Nucleus accumbens (tissue), 56 donors: Measurements from ENCODE around the gene SLC6A12.

Experiments used
- DNase-seq, 56 donors: peaks; one replicate each; lab custom pipeline; 2025; lab: John Stamatoyannopoulos, UW

Gene SLC6A12

GRCh38 chr12:168763-169525 is 45.0 kb downstream of the SLC6A12 start:
- no peak for DNase-seq

- no peak for DNase-seq
These were observed 45.9 kb downstream of the SLC6A12 start for GRCh38 chr12:167959-168600.

GRCh38 chr12:166425-167075 is 47.4 kb downstream of the SLC6A12 start:
- no peak for DNase-seq

- no peak for DNase-seq
These were observed 48.0 kb downstream of the SLC6A12 start for GRCh38 chr12:165862-166368.

- peak in 36 of 56 donors; percentile 7 to 84 (median 56) for DNase-seq
These were observed 49.8 kb downstream of the SLC6A12 start for GRCh38 chr12:164207-164606.

- no peak for DNase-seq
These were observed 50.5 kb downstream of the SLC6A12 start for GRCh38 chr12:163406-163986.

GRCh38 chr12:162467-163307 is 51.3 kb downstream of the SLC6A12 start:
- DNase-seq = peak in 1 of 56 donors; percentile 23

GRCh38 chr12:161823-162222 is 52.1 kb downstream of the SLC6A12 start:
- no peak for DNase-seq

GRCh38 chr12:160858-161257 is 53.1 kb downstream of the SLC6A12 start:
- no peak for DNase-seq

GRCh38 chr12:159156-159782 is 54.7 kb downstream of the SLC6A12 start:
- no peak for DNase-seq

- no peak for DNase-seq
These were observed 56.3 kb downstream of the SLC6A12 start for GRCh38 chr12:157644-158043.

- no peak for DNase-seq
These were observed 57.0 kb downstream of the SLC6A12 start for GRCh38 chr12:156945-157344.

- DNase-seq = no peak
These were observed 58.3 kb downstream of the SLC6A12 start for GRCh38 chr12:155646-156045.

- no peak for DNase-seq
These were observed 59.0 kb downstream of the SLC6A12 start for GRCh38 chr12:155006-155405.

GRCh38 chr12:154058-154457 is 59.9 kb downstream of the SLC6A12 start:
- DNase-seq = no peak

GRCh38 chr12:153080-153746 is 60.7 kb downstream of the SLC6A12 start:
- DNase-seq = peak in 31 of 56 donors; percentile 9 to 74 (median 27)

GRCh38 chr12:152440-152839 is 61.5 kb downstream of the SLC6A12 start:
- DNase-seq = no peak

- DNase-seq = no peak
These were observed 62.4 kb downstream of the SLC6A12 start for GRCh38 chr12:151579-151978.
